Neuronal stem cell (in vitro differentiated cells): Measurements from ENCODE around the gene ABHD16A.

Experiments used
- DNase-seq: peaks from one replicate; pipeline ENCODE4 v3.0.0-alpha.2; 2013; ENCODE audit warnings: low spot score
- H2AFZ ChIP-seq: one replicate; pipeline ENCODE4 v1.6.1; 2013; ENCODE audit warnings: mild to moderate bottlenecking, low read length, inconsistent platforms
- H2AK5ac ChIP-seq: 2 replicates; pipeline ENCODE4 v1.6.1; 2013; ENCODE audit warnings: low read depth, mild to moderate bottlenecking, inconsistent platforms, low read length, moderate library complexity, mixed read lengths
- H2BK120ac ChIP-seq: 2 replicates; pipeline ENCODE4 v1.6.1; 2013; ENCODE audit warnings: low read depth, mild to moderate bottlenecking, inconsistent platforms, low read length, moderate library complexity, mixed read lengths
- H2BK12ac ChIP-seq: one replicate; pipeline ENCODE4 v1.6.1; 2013; ENCODE audit warnings: low read length, inconsistent platforms
- H2BK15ac ChIP-seq: 2 replicates; pipeline ENCODE4 v1.6.1; 2013; ENCODE audit warnings: mild to moderate bottlenecking, low read length, inconsistent platforms, mixed read lengths
- H2BK5ac ChIP-seq: one replicate; pipeline ENCODE4 v1.6.1; 2013; ENCODE audit warnings: inconsistent platforms, mild to moderate bottlenecking, low read length, moderate library complexity
- H3K14ac ChIP-seq: one replicate; pipeline ENCODE4 v1.6.1; 2013; ENCODE audit warnings: low read length, inconsistent platforms
- H3K18ac ChIP-seq: 2 replicates; pipeline ENCODE4 v1.6.1; 2013; ENCODE audit warnings: low read length, inconsistent platforms
- H3K23ac ChIP-seq: 2 replicates; pipeline ENCODE4 v1.6.1; 2013; ENCODE audit warnings: low read depth, mild to moderate bottlenecking, mixed read lengths, low read length, inconsistent platforms; ENCODE audit not compliant: poor library complexity
- H3K27ac ChIP-seq: replicated peaks from 3 replicates; pipeline ENCODE4 v1.5.1; 2013; ENCODE audit warnings: low read length, inconsistent platforms
- H3K27me3 ChIP-seq, 3 experiments: 2 replicates each; pipeline ENCODE4 v1.6.1; 2013; ENCODE audit warnings: low read length in 3 of 3, mild to moderate bottlenecking in 2 of 3, inconsistent platforms in 1 of 3, low read depth in 1 of 3, mixed read lengths in 1 of 3, moderate library complexity in 1 of 3; ENCODE audit not compliant: control insufficient read depth in 3 of 3, insufficient read depth in 3 of 3
- H3K36me3 ChIP-seq, 2 donors: replicated peaks in 1 of 2; 2 replicates each; pipeline ENCODE4 v1.6.1; 2013; ENCODE audit warnings: low read length in 2 of 2; ENCODE audit not compliant: control insufficient read depth in 2 of 2, insufficient read depth in 2 of 2
- H3K4ac ChIP-seq: 2 replicates; pipeline ENCODE4 v1.6.1; 2013; ENCODE audit warnings: inconsistent platforms, mild to moderate bottlenecking, low read length, moderate library complexity
- H3K4me1 ChIP-seq, 2 donors: 1 replicate in 1 of 2; 2 replicates in 1 of 2; pipeline ENCODE4 v1.6.1; 2013; ENCODE audit warnings: low read length in 2 of 2, low read depth in 1 of 2; ENCODE audit not compliant: control insufficient read depth in 2 of 2, insufficient read depth in 1 of 2
- H3K4me2 ChIP-seq: one replicate; pipeline ENCODE4 v1.6.1; 2013; ENCODE audit warnings: mild to moderate bottlenecking, low read length, inconsistent platforms; ENCODE audit not compliant: insufficient read depth, poor library complexity, severe bottlenecking
- H3K4me3 ChIP-seq, 2 donors: 2 replicates each; pipeline ENCODE4 v1.5.1; 2013; ENCODE audit warnings: low read length in 2 of 2, mild to moderate bottlenecking in 2 of 2, inconsistent platforms in 1 of 2, moderate library complexity in 1 of 2
- H3K79me1 ChIP-seq: one replicate; pipeline ENCODE4 v1.6.1; 2013; ENCODE audit warnings: low read depth, mild to moderate bottlenecking, inconsistent platforms, low read length, moderate library complexity
- H3K9ac ChIP-seq: one replicate; pipeline ENCODE4 v1.6.1; 2013; ENCODE audit warnings: mild to moderate bottlenecking, low read depth, low read length, inconsistent platforms; ENCODE audit not compliant: poor library complexity
- H3K9me3 ChIP-seq, 2 donors: replicated peaks in 1 of 2; 2 replicates each; pipeline versions ENCODE3 to v1.6.1; 2013; ENCODE audit warnings: low read length in 2 of 2, mild to moderate bottlenecking in 2 of 2, inconsistent platforms in 1 of 2, low read depth in 1 of 2, mixed read lengths in 1 of 2, moderate library complexity in 1 of 2; ENCODE audit not compliant: control insufficient read depth in 2 of 2, insufficient read depth in 1 of 2
- H4K8ac ChIP-seq: one replicate; pipeline ENCODE4 v1.6.1; 2013; ENCODE audit warnings: low read depth, mild to moderate bottlenecking, inconsistent platforms, low read length, moderate library complexity
- H4K91ac ChIP-seq: one replicate; pipeline ENCODE4 v1.6.1; 2013; ENCODE audit warnings: low read length, low read depth, mild to moderate bottlenecking, inconsistent platforms; ENCODE audit not compliant: poor library complexity
- WGBS, 2 donors: extraction: QIAGEN DNeasy Blood & Tissue Kit; methylation state at CpG; one replicate each; pipeline ENCODE4 v1.1.7; 2013; ENCODE audit warnings: missing lambda C conversion rate in 2 of 2, mixed read lengths in 1 of 2; ENCODE audit not compliant: insufficient read length in 2 of 2, insufficient replicate concordance in 1 of 2; ENCODE audit errors: extremely low coverage in 2 of 2; 5-methylcytosine and 5-hydroxymethylcytosine counted together

Gene ABHD16A

GRCh38 chr6:31654574-31655348 lies 48.4 kb downstream of the ABHD16A start:
- H3K4me3 ChIP-seq = no peak overlapping the region
- H3K23ac ChIP-seq = no peak overlapping the region
- WGBS, 2 donors = no CpG with 5 or more reads among the region's 8 CpGs

GRCh38 chr6:31652925-31653724 lies 50.0 kb downstream of the ABHD16A start:
- Histone ChIP-seq H3K4me1 (peaks cover 2 to 11% of the 10 kb centered on the region in 2 donors), H3K14ac (no peak overlapping the region), H2AK5ac (peak overlapping the region; percentile 73), H3K23ac (peak overlapping the region; percentile 97), H3K4ac (no peak overlapping the region), H3K27ac (peak overlapping the region; percentile 98), H3K79me1 (peaks cover 6% of the 10 kb centered on the region), H2BK15ac (no peak overlapping the region), H3K9me3 (no peaks in the 10 kb centered on the region), H3K4me2 (peak overlapping the region; percentile 82), H3K18ac (peak overlapping the region; percentile 96), H2AFZ (peak overlapping the region; percentile 88), H3K27me3 (no peaks in the 10 kb centered on the region), H2BK5ac (peak overlapping the region; percentile 96), H3K4me3 (peak overlapping the region; percentile 80 to 93), H3K9ac (peak overlapping the region; percentile 68), H3K36me3 (peaks cover 24 to 52% of the 10 kb centered on the region in 2 donors), H2BK12ac (no peak overlapping the region), H4K91ac (peak overlapping the region; percentile 60), H4K8ac (no peak overlapping the region), H2BK120ac (no peak overlapping the region)
- DNase-seq = peak; percentile 21
- no CpG with 5 or more reads among the region's 37 CpGs for WGBS, 2 donors

More at GRCh38 chr6:31654574-31655348, 48.4 kb downstream of the ABHD16A start:
- H3K14ac ChIP-seq = no peak overlapping the region
- H3K4me2 ChIP-seq = no peak overlapping the region
- no peak overlapping the region for H2BK12ac ChIP-seq
- no peak overlapping the region for H4K8ac ChIP-seq
- no peak overlapping the region for H2AK5ac ChIP-seq
- H3K79me1 ChIP-seq = peaks cover 10% of the 10 kb centered on the region
- H2AFZ ChIP-seq = no peak overlapping the region
- H3K36me3 ChIP-seq = peaks cover 10 to 49% of the 10 kb centered on the region in 2 donors
- no peak overlapping the region for H3K9ac ChIP-seq
- no peak for DNase-seq
- peaks cover 10 to 24% of the 10 kb centered on the region in 2 donors for H3K4me1 ChIP-seq
- no peak overlapping the region for H2BK15ac ChIP-seq
- H3K27ac ChIP-seq = no peak overlapping the region
- no peak overlapping the region for H4K91ac ChIP-seq
- H2BK5ac ChIP-seq = no peak overlapping the region
- H2BK120ac ChIP-seq = no peak overlapping the region
- H3K18ac ChIP-seq = no peak overlapping the region
- H3K9me3 ChIP-seq = no peaks in the 10 kb centered on the region
- no peaks in the 10 kb centered on the region for H3K27me3 ChIP-seq
- no peak overlapping the region for H3K4ac ChIP-seq

GRCh38 chr6:31651602-31652191 lies 51.4 kb downstream of the ABHD16A start:
- peaks cover 28 to 51% of the 10 kb centered on the region in 2 donors for H3K36me3 ChIP-seq
- no CpG with 5 or more reads among the region's 29 CpGs for WGBS, 2 donors
- H2BK120ac ChIP-seq = peak overlapping the region; percentile 81
- H2AK5ac ChIP-seq = no peak overlapping the region
- H3K23ac ChIP-seq = peak overlapping the region; percentile 97
- no peaks in the 10 kb centered on the region for H3K27me3 ChIP-seq
- H3K4me2 ChIP-seq = peak overlapping the region; percentile 68
- no peak overlapping the region for H3K4ac ChIP-seq
- peak overlapping the region; percentile 88 for H2AFZ ChIP-seq
- peaks cover 2 to 11% of the 10 kb centered on the region in 2 donors for H3K4me1 ChIP-seq
- no peak for DNase-seq
- H4K8ac ChIP-seq = no peak overlapping the region
- peak overlapping the region; percentile 95 for H3K9ac ChIP-seq
- no peaks in the 10 kb centered on the region for H3K9me3 ChIP-seq
- peak overlapping the region; percentile 96 for H2BK5ac ChIP-seq
- no peak overlapping the region for H2BK12ac ChIP-seq
- H2BK15ac ChIP-seq = peak overlapping the region; percentile 32
- peak overlapping the region; percentile 95 for H3K14ac ChIP-seq
- peak overlapping the region; percentile 96 for H3K18ac ChIP-seq
- peak overlapping the region; percentile 80 to 93 for H3K4me3 ChIP-seq
- H3K79me1 ChIP-seq = peaks cover 2% of the 10 kb centered on the region
- peak overlapping the region; percentile 98 for H3K27ac ChIP-seq
- peak overlapping the region; percentile 66 for H4K91ac ChIP-seq
